Measurements from ENCODE around the gene RAPGEF5.

The RAPGEF5 gene

GRCh38 chr7:22216832-22217475 lies 140.0 kb downstream of the RAPGEF5 start:
- DNase-seq = no peak

DNA sequence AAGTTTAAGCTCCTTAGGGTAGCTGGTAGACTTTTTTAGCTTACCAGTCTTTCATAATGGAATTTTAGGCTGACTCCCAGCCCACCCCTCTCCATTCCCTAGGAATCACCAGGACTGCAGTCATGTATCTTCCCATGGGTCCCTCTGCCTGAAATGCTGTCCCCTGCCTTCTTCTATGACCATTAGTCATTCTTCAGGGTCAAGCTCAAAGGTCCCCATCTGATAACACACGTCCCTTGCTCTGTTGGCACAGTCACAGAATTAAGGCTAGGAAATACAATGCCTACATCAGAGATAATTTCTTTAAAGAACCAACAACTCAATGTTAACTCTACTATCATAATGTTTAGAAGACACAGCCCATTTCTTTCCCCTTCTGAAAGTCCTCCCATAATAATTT lies 140.6 kb downstream of the RAPGEF5 start:
- no peak for DNase-seq

DNA sequence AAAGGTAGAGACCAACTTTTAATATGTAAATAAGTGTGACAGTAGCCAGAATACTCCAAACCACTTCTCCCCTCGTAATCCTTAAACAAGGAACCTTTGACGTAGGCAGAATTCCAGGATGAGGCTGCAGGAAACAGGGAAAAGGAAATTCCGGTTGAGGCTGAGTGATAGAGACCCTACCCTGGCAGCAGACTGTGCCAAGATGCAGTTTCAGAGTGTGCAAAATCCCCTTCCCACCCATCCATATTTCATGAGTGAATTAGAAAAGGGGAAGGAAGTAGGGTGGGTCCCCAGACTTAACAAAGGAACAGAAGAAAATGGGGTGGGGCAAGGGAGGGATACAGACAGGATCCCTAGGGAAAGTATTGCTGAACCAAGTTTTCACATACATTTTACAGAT lies 143.0 kb downstream of the RAPGEF5 start:
- no peak for DNase-seq

GRCh38 chr7:22213081-22213480 lies 143.9 kb downstream of the RAPGEF5 start:
- no peak for DNase-seq

DNA sequence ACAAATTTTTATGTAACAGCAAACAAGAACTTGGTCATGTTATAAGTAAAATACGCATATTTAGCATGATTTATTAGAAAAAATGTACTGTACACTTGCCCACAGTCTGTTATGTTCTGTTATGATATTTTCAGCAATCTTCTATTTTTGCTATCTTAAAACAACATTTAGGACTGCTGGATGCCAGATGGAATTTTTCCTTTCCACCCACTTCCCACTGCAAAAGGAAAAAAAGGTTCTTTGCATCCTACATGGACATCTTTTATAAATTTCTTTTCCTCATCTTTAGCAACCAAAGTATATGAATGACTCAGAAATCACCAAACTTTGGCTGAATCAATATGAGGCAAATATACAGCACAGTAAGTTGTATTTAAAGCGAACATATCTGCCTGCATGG lies 146.0 kb downstream of the RAPGEF5 start:
- no peak for DNase-seq

GRCh38 chr7:22210355-22210754 lies 146.6 kb downstream of the RAPGEF5 start:
- DNase-seq = no peak

- no peak for DNase-seq
These were observed 148.2 kb downstream of the RAPGEF5 start for GRCh38 chr7:22208799-22209198.

DNA sequence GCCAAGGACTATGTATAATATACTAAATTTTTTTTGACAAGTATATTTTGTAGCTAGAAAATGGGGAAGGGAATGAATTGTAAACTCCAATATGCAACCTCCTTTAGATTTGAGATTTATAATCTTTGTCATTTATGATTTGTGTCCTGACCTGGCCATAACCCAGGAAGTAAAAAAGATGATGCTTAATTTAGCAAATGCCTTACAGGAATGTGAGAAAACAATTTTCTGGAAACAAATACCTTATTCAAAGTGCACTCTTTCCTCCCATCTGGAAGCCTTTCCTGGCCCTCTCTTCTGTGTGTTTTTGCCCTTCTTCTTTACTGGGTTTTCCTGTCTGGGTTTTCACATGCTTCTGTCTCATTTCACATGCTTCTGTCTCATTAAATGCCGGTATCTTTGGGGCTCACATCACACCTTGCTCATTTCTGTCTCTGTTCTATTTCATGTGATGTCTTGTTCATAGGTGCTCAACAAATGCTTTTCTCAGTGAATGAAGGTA lies 149.2 kb downstream of the RAPGEF5 start:
- no peak for DNase-seq

- no peak for DNase-seq
These were observed 151.3 kb downstream of the RAPGEF5 start for GRCh38 chr7:22205631-22206030.

DNA sequence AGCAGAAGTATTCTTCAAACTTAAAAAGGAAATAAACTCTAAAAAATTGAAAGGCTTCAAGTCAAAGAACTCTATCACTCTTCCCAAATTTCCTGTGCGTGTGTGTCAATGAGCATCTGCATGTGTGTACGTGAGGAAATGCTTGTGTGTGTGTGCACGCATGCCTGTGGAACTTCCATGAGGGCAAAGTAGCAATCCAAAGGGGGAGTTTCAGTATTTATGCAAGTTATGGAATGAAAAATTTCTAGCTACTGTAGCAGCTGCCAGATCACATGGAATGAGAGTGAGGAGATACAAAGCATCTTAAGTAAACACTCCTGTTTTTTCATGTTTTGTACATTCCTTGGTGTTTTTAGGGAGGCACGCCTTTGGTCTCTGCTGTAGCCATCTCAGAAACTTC lies 152.6 kb downstream of the RAPGEF5 start:
- no peak for DNase-seq

GRCh38 chr7:22202141-22202540 lies 154.8 kb downstream of the RAPGEF5 start:
- DNase-seq = no peak

DNA sequence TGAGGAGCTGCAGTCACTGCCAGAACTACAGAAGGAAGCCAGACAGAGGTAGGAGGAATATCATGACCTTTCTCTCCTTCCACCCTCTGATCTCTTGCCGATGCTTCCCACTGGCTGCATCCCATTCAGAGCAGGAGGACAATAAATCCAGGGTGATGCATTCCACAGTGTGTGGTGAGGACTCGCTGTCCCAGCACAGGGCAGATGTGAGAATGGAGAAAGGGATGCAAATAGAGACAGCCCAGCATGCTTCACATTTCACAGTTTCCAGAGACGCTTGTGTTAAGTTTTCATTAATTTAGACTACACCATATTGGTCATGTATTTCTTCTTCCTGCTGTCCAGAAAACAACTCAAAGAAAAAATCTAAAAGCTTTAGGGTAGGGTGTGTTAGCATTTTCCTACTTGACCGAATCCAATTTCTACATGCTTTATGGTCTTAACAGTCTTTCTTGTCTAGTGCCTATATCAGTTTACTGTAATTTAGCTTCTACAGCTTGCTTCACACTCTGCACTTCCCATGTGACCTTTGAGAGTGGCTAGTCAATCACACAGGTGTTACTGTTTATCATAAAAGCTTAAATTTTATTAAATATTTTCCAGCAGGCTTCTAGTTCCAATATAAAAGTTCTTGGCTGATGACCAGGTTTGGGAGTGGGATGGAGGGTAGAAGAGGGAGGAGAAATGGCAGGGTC lies 155.6 kb downstream of the RAPGEF5 start:
- no peak for DNase-seq

DNA sequence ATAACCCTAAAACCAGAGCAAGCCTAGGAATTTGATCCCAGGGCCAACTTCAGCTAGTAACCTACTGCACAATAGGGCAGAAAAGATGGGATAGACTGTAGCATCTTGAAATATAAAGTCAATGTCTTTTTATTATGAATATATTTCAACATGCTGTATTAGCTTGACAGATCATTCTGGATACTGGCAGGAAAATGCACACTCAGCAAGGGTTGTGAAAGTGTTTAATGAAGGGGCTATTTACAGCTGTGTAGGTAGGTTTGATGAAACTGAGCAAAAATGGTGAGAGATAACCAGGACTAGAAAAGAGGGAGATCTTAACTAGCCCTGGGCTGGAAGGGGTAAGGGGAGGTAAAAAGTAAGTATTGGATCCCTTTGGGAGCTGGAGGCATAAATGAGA lies 156.2 kb downstream of the RAPGEF5 start:
- no peak for DNase-seq

DNA sequence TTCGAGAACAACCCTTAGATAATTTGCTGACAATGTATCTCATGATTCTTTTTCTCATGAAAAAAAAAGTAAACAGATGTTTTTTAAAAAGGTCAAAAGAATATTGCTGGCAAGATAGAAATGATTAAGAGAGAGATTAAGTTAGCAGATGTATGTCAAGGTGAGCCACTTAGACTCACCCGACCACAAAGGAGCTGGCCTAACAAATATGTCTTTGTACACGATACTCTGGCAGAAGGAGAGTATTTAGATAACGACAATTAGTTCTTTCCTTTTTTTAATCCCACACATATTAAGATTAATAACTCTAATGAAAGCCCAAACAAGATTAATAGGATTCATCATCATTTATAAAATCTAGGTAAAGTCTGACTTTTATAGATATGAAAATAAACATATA lies 156.7 kb downstream of the RAPGEF5 start:
- DNase-seq = no peak

- no peak for DNase-seq
These were observed 159.6 kb downstream of the RAPGEF5 start for GRCh38 chr7:22197376-22197775.

GRCh38 chr7:22196429-22196828 lies 160.5 kb downstream of the RAPGEF5 start:
- no peak for DNase-seq

GRCh38 chr7:22195397-22196172 lies 161.4 kb downstream of the RAPGEF5 start:
- no peak for DNase-seq

- no peak for DNase-seq
These were observed 162.2 kb downstream of the RAPGEF5 start for GRCh38 chr7:22194658-22195273.

DNA sequence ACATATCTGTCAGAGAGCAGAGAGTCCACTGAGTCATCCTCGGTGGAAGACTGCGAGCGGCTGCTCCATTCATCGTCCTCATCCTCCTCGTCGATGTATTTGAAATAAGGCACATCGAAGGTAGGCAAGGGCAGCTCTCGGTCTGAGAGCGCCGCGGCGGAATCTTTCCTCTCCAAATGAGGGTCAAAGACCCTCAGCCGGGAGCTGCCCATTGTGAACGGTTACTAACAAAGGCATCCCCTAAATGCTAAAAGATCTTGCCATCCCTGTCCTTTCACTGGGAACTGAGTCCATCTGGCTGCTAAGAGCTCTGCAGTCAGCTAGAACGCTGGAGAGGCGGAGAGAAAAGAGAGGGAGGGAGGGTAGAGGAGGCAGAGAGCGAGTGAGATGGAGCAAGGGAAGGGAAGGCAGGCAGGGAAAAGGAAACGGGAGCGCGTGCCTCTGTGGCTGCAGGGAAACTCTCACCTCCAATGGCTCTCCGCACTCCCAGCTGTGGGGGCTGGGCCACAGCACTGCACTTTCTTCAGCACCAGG lies 163.4 kb downstream of the RAPGEF5 start:
- peak; percentile 3 for DNase-seq

GRCh38 chr7:22192801-22193200 lies 164.2 kb downstream of the RAPGEF5 start:
- DNase-seq = no peak

GRCh38 chr7:22190736-22191135 lies 166.2 kb downstream of the RAPGEF5 start:
- DNase-seq = no peak

- no peak for DNase-seq
These were observed 167.2 kb downstream of the RAPGEF5 start for GRCh38 chr7:22189741-22190140.

DNA sequence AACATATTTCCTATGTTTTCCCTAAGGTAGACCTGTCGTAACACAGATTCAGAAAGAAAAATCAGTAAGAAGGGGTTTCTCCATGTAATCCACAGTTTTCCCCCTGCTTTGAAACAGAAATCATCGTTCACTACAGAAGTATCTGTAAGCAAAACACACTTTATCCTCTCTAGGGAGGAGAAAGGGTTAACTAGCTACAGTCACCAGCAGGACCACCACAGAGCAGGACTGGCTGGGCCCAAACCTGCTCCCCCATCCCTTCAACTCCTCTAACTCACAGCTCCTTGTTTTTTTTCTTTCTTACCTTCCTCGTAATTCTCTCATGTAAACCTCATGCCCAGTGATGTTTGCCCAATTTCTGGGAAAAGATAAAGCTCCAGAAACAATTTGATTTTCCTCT lies 167.7 kb downstream of the RAPGEF5 start:
- no peak for DNase-seq

Measured in fibroblast of skin of back (primary cell).